GM18873 (cell line): Measurements from ENCODE around the gene ACO2.
"Not testable (repeated sequence)": the region's sequence is repeated elsewhere in the genome, so short reads cannot be mapped to it uniquely, and the experiment has no call there.

Source experiments
- ATAC-seq: cut with Tn5 transposase; IDR thresholded peaks from one replicate; pipeline ENCODE4 v1.9.1; 2021; ENCODE audit warnings: mild to moderate bottlenecking, moderate library complexity, moderate number of reproducible peaks; ENCODE audit not compliant: unreplicated experiment, low FRiP score

ACO2 gene

GRCh38 chr22:41535244-41535643 lies 66.3 kb downstream of the ACO2 start:
- no peak for ATAC-seq

- ATAC-seq: no peak
Measured at GRCh38 chr22:41537203-41537602, 68.3 kb downstream of the ACO2 start.

- no peak for ATAC-seq
Measured at GRCh38 chr22:41538583-41538982, 69.7 kb downstream of the ACO2 start.

GRCh38 chr22:41539146-41540005 lies 70.5 kb downstream of the ACO2 start:
- ATAC-seq: no peak

GRCh38 chr22:41540006-41540315 lies 71.0 kb downstream of the ACO2 start:
- ATAC-seq: no peak

- no peak for ATAC-seq
Measured at GRCh38 chr22:41540365-41540764, 71.4 kb downstream of the ACO2 start.

- ATAC-seq: no peak
Measured at GRCh38 chr22:41541484-41541883, 72.6 kb downstream of the ACO2 start.

GRCh38 chr22:41542224-41542623 lies 73.3 kb downstream of the ACO2 start:
- ATAC-seq: no peak

GRCh38 chr22:41543854-41544670 lies 75.1 kb downstream of the ACO2 start, which contains the start of gene POLR3H:
Gene POLR3H, minus strand, starts transcription at chr22:41544470. Its CDS starts 369 bp downstream, at chr22:41544101.
- ATAC-seq: peak; percentile 65

GRCh38 chr22:41544671-41545476 lies 76.0 kb downstream of the ACO2 start:
- ATAC-seq: peak; percentile 10

GRCh38 chr22:41548830-41549211 lies 79.9 kb downstream of the ACO2 start:
- no peak for ATAC-seq

GRCh38 chr22:41550952-41551491 lies 82.1 kb downstream of the ACO2 start:
- ATAC-seq: no peak

GRCh38 chr22:41551877-41552582 lies 83.1 kb downstream of the ACO2 start:
- ATAC-seq: no peak

GRCh38 chr22:41555325-41555982 lies 86.5 kb downstream of the ACO2 start:
- ATAC-seq: no peak

- no peak for ATAC-seq
Measured at GRCh38 chr22:41556561-41556960, 87.6 kb downstream of the ACO2 start.

GRCh38 chr22:41557401-41558240 lies 88.7 kb downstream of the ACO2 start:
- no peak for ATAC-seq

GRCh38 chr22:41558241-41558630 lies 89.3 kb downstream of the ACO2 start:
- not testable (repeated sequence) for ATAC-seq

GRCh38 chr22:41560095-41560471 lies 91.2 kb downstream of the ACO2 start:
- ATAC-seq: no peak

GRCh38 chr22:41561335-41561734 lies 92.4 kb downstream of the ACO2 start:
- no peak for ATAC-seq
